ENCODE data around the gene KAT2A. TPM values are rescaled to one million over a fixed set of nuclear protein-coding genes. Genes with fewer than 3 reads are reported as not detected.

Gene KAT2A
- total and polyA plus RNA-seq, 2 donors from 2014 or later = 38.6 TPM

DNA sequence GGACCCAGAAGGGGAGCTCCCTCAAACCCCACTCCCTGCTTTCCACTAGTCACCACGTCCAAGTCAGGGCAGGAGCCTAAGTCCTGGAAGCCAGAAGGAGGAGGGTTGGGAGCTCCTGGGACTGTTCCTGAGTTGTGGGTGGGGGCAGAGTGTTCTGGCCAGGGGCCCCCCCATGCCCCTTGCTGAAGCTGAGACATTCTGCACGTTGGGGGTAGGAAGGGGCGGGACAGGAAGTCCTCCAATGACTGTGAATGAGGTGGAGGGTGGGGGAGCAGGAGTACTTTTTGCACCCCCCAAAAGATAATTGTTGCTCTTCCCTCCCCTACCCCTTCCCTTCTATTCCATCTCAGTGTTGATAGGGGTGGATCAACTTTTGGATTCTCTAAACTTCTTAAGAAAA, 49.4 kb downstream of the KAT2A start:
- Histone ChIP-seq H3K36me3 (ENCODE audit: control insufficient read depth in 2 of 3, insufficient read depth in 3 of 3, low read length in 3 of 3) (no peaks in the 10 kb centered on the region), H3K9ac (ENCODE audit: low read length in 3 of 3) (no peak overlapping the region), H3K27ac (ENCODE audit: low read depth in 2 of 2, low read length in 2 of 2) (no peak overlapping the region), H3K4me1 (ENCODE audit: control insufficient read depth in 2 of 3, insufficient read depth in 2 of 3, low read depth in 1 of 3, low read length in 3 of 3) (no peaks in the 10 kb centered on the region), H3K27me3 (ENCODE audit: control insufficient read depth, insufficient read depth, low read length) (no peaks in the 10 kb centered on the region), H3K4me3 (ENCODE audit: low read length in 3 of 3) (peak overlapping the region in 1 of 3 donors; percentile 32), H3K9me3 (ENCODE audit: control insufficient read depth in 2 of 3, insufficient read depth in 1 of 3, low read length in 3 of 3) (no peaks in the 10 kb centered on the region)
- DNase-seq (no peak), FAIRE-seq (no peak)
- intact Hi-C loops (cut with DNase I) = no loop called here
- TF ChIP-seq, protein P1, sequence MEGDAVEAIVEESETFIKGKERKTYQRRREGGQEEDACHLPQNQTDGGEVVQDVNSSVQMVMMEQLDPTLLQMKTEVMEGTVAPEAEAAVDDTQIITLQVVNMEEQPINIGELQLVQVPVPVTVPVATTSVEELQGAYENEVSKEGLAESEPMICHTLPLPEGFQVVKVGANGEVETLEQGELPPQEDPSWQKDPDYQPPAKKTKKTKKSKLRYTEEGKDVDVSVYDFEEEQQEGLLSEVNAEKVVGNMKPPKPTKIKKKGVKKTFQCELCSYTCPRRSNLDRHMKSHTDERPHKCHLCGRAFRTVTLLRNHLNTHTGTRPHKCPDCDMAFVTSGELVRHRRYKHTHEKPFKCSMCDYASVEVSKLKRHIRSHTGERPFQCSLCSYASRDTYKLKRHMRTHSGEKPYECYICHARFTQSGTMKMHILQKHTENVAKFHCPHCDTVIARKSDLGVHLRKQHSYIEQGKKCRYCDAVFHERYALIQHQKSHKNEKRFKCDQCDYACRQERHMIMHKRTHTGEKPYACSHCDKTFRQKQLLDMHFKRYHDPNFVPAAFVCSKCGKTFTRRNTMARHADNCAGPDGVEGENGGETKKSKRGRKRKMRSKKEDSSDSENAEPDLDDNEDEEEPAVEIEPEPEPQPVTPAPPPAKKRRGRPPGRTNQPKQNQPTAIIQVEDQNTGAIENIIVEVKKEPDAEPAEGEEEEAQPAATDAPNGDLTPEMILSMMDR (IDR thresholded peaks at IDR 0.05; ENCODE audit: borderline replicate concordance, extremely low read depth, insufficient read depth) = no peak

DNA sequence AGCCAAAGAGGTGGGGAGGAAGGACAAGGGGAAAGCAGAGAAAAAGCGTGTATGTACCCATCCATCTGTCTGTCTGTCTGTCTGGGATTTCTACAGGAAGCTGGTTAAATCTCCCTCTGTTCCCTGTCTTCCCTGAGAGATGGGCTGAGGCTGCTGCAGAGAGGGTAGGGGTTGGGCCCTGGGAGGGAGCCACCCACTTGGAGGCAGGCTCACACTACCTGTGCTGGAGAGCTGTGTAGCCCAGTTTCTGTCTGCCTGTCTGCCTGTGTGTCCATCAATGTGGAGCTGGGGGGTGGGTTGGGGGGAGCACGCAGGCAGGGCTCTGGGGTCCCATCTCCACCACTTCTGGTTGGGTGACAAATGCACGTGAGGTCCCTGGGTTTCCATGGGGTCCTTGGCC, 52.2 kb downstream of the KAT2A start:
- H3K4me3 ChIP-seq (ENCODE audit: low read length in 3 of 3) = no peak overlapping the region
- intact Hi-C loops (cut with DNase I) = no loop called here
- no peaks in the 10 kb centered on the region for H3K4me1 ChIP-seq (ENCODE audit: control insufficient read depth in 2 of 3, insufficient read depth in 2 of 3, low read depth in 1 of 3, low read length in 3 of 3)
- H3K27me3 ChIP-seq (ENCODE audit: control insufficient read depth, insufficient read depth, low read length) = no peaks in the 10 kb centered on the region
- FAIRE-seq = no peak
- TF ChIP-seq, protein P1 (IDR thresholded peaks at IDR 0.05; ENCODE audit: borderline replicate concordance, extremely low read depth, insufficient read depth) = no peak
- no peaks in the 10 kb centered on the region for H3K9me3 ChIP-seq (ENCODE audit: control insufficient read depth in 2 of 3, insufficient read depth in 1 of 3, low read length in 3 of 3)
- no peak overlapping the region for H3K27ac ChIP-seq (ENCODE audit: low read depth in 2 of 2, low read length in 2 of 2)
- DNase-seq = no peak
- H3K36me3 ChIP-seq (ENCODE audit: control insufficient read depth in 2 of 3, insufficient read depth in 3 of 3, low read length in 3 of 3) = no peaks in the 10 kb centered on the region
- no peak overlapping the region for H3K9ac ChIP-seq (ENCODE audit: low read length in 3 of 3)

DNA sequence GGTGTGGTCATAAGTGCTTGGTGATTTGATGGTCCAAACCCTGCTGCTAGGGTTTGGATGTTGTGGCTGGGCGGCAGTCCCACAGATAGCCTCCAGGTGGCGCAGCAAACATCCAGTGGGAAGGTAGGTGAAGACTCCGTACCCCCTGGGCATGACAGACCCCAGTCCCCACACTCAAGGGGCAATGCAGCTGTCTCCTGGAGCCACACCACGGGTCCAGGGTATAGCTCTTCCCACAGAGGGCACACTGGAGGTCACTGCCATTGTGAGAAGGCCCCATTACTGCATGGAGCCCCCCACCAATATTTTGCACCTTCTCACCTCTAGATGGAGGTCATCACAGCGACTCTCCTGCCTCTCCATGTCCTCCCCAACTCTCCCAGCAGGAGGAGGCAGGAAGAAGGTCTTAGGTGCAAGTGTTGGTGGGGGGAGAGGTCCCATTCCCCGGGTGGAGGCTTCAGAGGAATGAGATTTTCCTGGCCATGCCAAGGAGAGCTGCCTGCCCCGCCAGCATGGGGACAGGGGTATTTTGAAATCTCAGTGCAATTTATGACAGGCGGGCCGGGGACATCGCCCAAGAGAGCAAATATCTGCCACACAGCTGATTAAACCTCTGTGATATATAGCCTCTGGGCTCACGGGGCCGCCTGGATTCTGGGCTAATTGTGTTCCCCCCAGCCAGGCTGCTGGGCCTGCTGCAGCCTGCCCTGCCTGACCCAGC, 53.6 kb downstream of the KAT2A start:
- TF ChIP-seq, protein P1 (IDR thresholded peaks at IDR 0.05; ENCODE audit: borderline replicate concordance, extremely low read depth, insufficient read depth) = peak; percentile 85
- FAIRE-seq (no peak), DNase-seq (peak; percentile 76 to 86 (median 80))
- Histone ChIP-seq H3K4me1 (ENCODE audit: control insufficient read depth in 2 of 3, insufficient read depth in 2 of 3, low read depth in 1 of 3, low read length in 3 of 3) (no peaks in the 10 kb centered on the region), H3K27me3 (ENCODE audit: control insufficient read depth, insufficient read depth, low read length) (no peaks in the 10 kb centered on the region), H3K27ac (ENCODE audit: low read depth in 2 of 2, low read length in 2 of 2) (no peak overlapping the region), H3K4me3 (ENCODE audit: low read length in 3 of 3) (no peak overlapping the region), H3K9ac (ENCODE audit: low read length in 3 of 3) (no peak overlapping the region), H3K36me3 (ENCODE audit: control insufficient read depth in 2 of 3, insufficient read depth in 3 of 3, low read length in 3 of 3) (no peaks in the 10 kb centered on the region), H3K9me3 (ENCODE audit: control insufficient read depth in 2 of 3, insufficient read depth in 1 of 3, low read length in 3 of 3) (no peaks in the 10 kb centered on the region)
- intact Hi-C loops (cut with DNase I) = no loop called here
